Endometrial microvascular endothelial cells (primary cell): ENCODE data around the gene KDM4E. TPM values are rescaled to one million over a fixed set of nuclear protein-coding genes. Genes with fewer than 3 reads are reported as not detected.
"Not testable (repeated sequence)": the region's sequence is repeated elsewhere in the genome, so short reads cannot be mapped to it uniquely, and the experiment has no call there.

Source experiments
- in situ Hi-C: cut with HindIII; loops from 2 replicates; pipeline ENCODE4 v1.10.0; 2017; ENCODE audit warnings: low sequenced_read_pairs, low pct_unique_long_range_greater_than_20kb; ENCODE audit errors: inconsistent ontology term
- total RNA-seq: library from RNA; depleted of rRNA; stranded (reverse); fragments of >200 nt; gene quantifications from one replicate; pipeline ENCODE4 v1.2.3, GENCODE V29; 2015; ENCODE audit errors: inconsistent ontology term

KDM4E gene
- total RNA-seq, 1 donor from 2014 or later, result not detected

- in situ Hi-C loops, result no loop called here
Observed at GRCh38 chr11:95044010-95044409, 19.0 kb downstream of the KDM4E start.

- in situ Hi-C loops, result no loop called here
Observed at GRCh38 chr11:95045812-95046211, 20.8 kb downstream of the KDM4E start.

- in situ Hi-C loops, result not testable (repeated sequence)
Observed at GRCh38 chr11:95049122-95049521, 24.1 kb downstream of the KDM4E start, which contains the start of gene KDM4F. Gene KDM4F (plus strand): TSS chr11:95049422.

GRCh38 chr11:95050595-95051202 is 25.6 kb downstream of the KDM4E start:
- in situ Hi-C loops, result no loop called here

GRCh38 chr11:95054356-95054755 is 29.3 kb downstream of the KDM4E start:
- in situ Hi-C loops, result no loop called here

- in situ Hi-C loops, result no loop called here
Observed at GRCh38 chr11:95055283-95055897, 30.3 kb downstream of the KDM4E start.

GRCh38 chr11:95057959-95058358 is 32.9 kb downstream of the KDM4E start:
- in situ Hi-C loops, result no loop called here

- in situ Hi-C loops, result no loop called here
Observed at GRCh38 chr11:95058621-95059020, 33.6 kb downstream of the KDM4E start.

GRCh38 chr11:95059046-95059445 is 34.0 kb downstream of the KDM4E start:
- in situ Hi-C loops, result no loop called here

- in situ Hi-C loops, result loop anchor here (10.0 kb wide), 1 partner anchor 101 kb away; no protein-coding TSS in a partner anchor
Observed at GRCh38 chr11:95065336-95065735, 40.3 kb downstream of the KDM4E start.

- in situ Hi-C loops, result loop anchor here (10.0 kb wide), 1 partner anchor 102 kb away; no protein-coding TSS in a partner anchor
Observed at GRCh38 chr11:95066716-95067038, 41.6 kb downstream of the KDM4E start, which contains the start of gene SRSF8. Gene SRSF8 (plus strand): TSS chr11:95066919. CDS start chr11:95067227, 308 bp downstream.

- in situ Hi-C loops, result loop anchor here (10.0 kb wide), 1 partner anchor 102 kb away; no protein-coding TSS in a partner anchor
Observed at GRCh38 chr11:95067039-95067840, 42.2 kb downstream of the KDM4E start.

GRCh38 chr11:95067841-95068219 is 42.8 kb downstream of the KDM4E start:
- in situ Hi-C loops, result loop anchor here (10.0 kb wide), 1 partner anchor 103 kb away; no protein-coding TSS in a partner anchor

- in situ Hi-C loops, result loop anchor here (10.0 kb wide), 1 partner anchor 104 kb away; no protein-coding TSS in a partner anchor
Observed at GRCh38 chr11:95068549-95068948, 43.5 kb downstream of the KDM4E start.

- in situ Hi-C loops, result no loop called here
Observed at GRCh38 chr11:95070471-95070870, 45.4 kb downstream of the KDM4E start.

- in situ Hi-C loops, result no loop called here
Observed at GRCh38 chr11:95072948-95073347, 47.9 kb downstream of the KDM4E start.

GRCh38 chr11:95074792-95075563 is 49.9 kb downstream of the KDM4E start:
- in situ Hi-C loops, result no loop called here

GRCh38 chr11:95076416-95076815 is 51.4 kb downstream of the KDM4E start:
- in situ Hi-C loops, result no loop called here

GRCh38 chr11:95076981-95077380 is 51.9 kb downstream of the KDM4E start:
- in situ Hi-C loops, result no loop called here
